K562 (cell line): ENCODE data around the gene HOXB6. TPM values are rescaled to one million over a fixed set of nuclear protein-coding genes. Genes with fewer than 3 reads are reported as not detected.

Source experiments
- CREB5 ChIP-seq: fragments of 250-450 bp; sonication (Bioruptor Pico); IDR thresholded peaks from 2 replicates; pipeline ENCODE4 v1.5.0; 2020; ENCODE audit warnings: mild to moderate bottlenecking
- DMBX1 ChIP-seq: fragments of 250-450 bp; sonication (Bioruptor Pico); IDR thresholded peaks from 2 replicates; pipeline ENCODE4 v1.8.0; 2022; ENCODE audit warnings: inconsistent platforms, mild to moderate bottlenecking, moderate library complexity, borderline replicate concordance
- FOXO4 ChIP-seq: fragments of 450-650 bp; formaldehyde crosslinking; IDR thresholded peaks from 2 replicates; pipeline ENCODE4 v1.4.0; 2020; ENCODE audit warnings: mild to moderate bottlenecking, moderate library complexity
- HMGN3 ChIP-seq: IDR thresholded peaks from 2 replicates; pipeline ENCODE4 v1.6.1; 2011; ENCODE audit warnings: borderline replicate concordance, low read depth, mild to moderate bottlenecking, mixed read lengths, low read length; ENCODE audit not compliant: insufficient read length; ENCODE audit errors: extremely low read depth
- IRF1 ChIP-seq: sonication (generic); formaldehyde crosslinking; IDR thresholded peaks from 2 replicates; pipeline ENCODE4 v1.8.0; 2022; ENCODE audit warnings: missing genetic modification reagents, mild to moderate bottlenecking, borderline replicate concordance
- IRF2 ChIP-seq: sonication (generic); formaldehyde crosslinking; IDR thresholded peaks from 2 replicates; pipeline ENCODE4 v1.8.1; 2022; ENCODE audit warnings: mild to moderate bottlenecking, missing genetic modification reagents
- KLF6 ChIP-seq: fragments of 250-450 bp; sonication (Bioruptor Pico); IDR thresholded peaks from 2 replicates; pipeline ENCODE4 v1.4.0; 2020; ENCODE audit warnings: mild to moderate bottlenecking, moderate library complexity, borderline replicate concordance
- MCM3 ChIP-seq: fragments of 450-650 bp; IDR thresholded peaks from 2 replicates; pipeline ENCODE4 v1.6.1; 2016
- MCM7 ChIP-seq, 2 experiments: fragments of 450-650 bp; IDR thresholded peaks; 2 replicates each; pipeline ENCODE4 v1.6.1; 2016 to 2018
- MNT ChIP-seq, 2 experiments: fragments of 450-650 bp; conservative IDR thresholded peaks; 2 replicates each; pipeline ENCODE4 v1.6.1; 2017; ENCODE audit warnings: mild to moderate bottlenecking in 2 of 2, moderate library complexity in 2 of 2
- PML ChIP-seq: IDR thresholded peaks from 2 replicates; pipeline ENCODE4 v1.6.1; 2012; ENCODE audit warnings: low read length, inconsistent platforms
- RAD21 ChIP-seq, 2 experiments: fragments of 250-450 bp in 1 of 2; fragments of 450-650 bp in 1 of 2; sonication (Bioruptor Pico) in 1 of 2; formaldehyde crosslinking in 1 of 2; IDR thresholded peaks in 1 of 2; conservative IDR thresholded peaks in 1 of 2; 2 replicates each; pipeline versions ENCODE4 v1.4.0 to v1.8.0; 2020 to 2022; ENCODE audit warnings: mild to moderate bottlenecking in 2 of 2, moderate library complexity in 1 of 2
- RNF219 ChIP-seq: fragments of 250-450 bp; sonication (Bioruptor Pico); IDR thresholded peaks from 2 replicates; pipeline ENCODE4 v1.5.0; 2022; ENCODE audit warnings: mild to moderate bottlenecking
- SMARCC2 ChIP-seq: fragments of 450-650 bp; IDR thresholded peaks from 2 replicates; pipeline ENCODE4 v1.6.1; 2017; ENCODE audit warnings: antibody characterized with exemption, moderate library complexity, mild to moderate bottlenecking, low read depth
- TRIM25 ChIP-seq: fragments of 450-650 bp; IDR thresholded peaks from 2 replicates; pipeline ENCODE4 v1.7.0; 2016; ENCODE audit warnings: borderline replicate concordance
- ZNF57 ChIP-seq: fragments of 450-650 bp; formaldehyde crosslinking; IDR thresholded peaks from 2 replicates; pipeline ENCODE4 v1.4.0; 2020; ENCODE audit warnings: mild to moderate bottlenecking, moderate library complexity
- ZNF699 ChIP-seq: fragments of 250-450 bp; sonication (Bioruptor Pico); IDR thresholded peaks from 2 replicates; pipeline ENCODE4 v1.8.0; 2021; ENCODE audit warnings: mild to moderate bottlenecking, moderate library complexity; ENCODE audit not compliant: insufficient replicate concordance
- polyA plus RNA-seq, 8 experiments: library from polyadenylated mRNA; depleted of rRNA in 4 of 8; stranded (reverse) in 5 of 8; unstranded in 3 of 8; fragments of >200 nt; fragmentation: Nextera tagmentation in 2 of 8; fragmentation: Illumina TruSeq in 1 of 8; extraction: Ambion mirVana in 2 of 8; extraction: Trizol in 1 of 8; gene quantifications; 2 replicates each; pipeline versions ENCODE4 v1.2.1 to v1.2.3, GENCODE V29; 2011 to 2014; ENCODE audit warnings: inconsistent platforms in 1 of 8, missing spikeins in 1 of 8
- total RNA-seq, 7 experiments: library from RNA; depleted of rRNA in 6 of 7; stranded (reverse); fragments of >200 nt in 6 of 7; fragmentation: Illumina TruSeq in 2 of 7; extraction: Trizol in 2 of 7; gene quantifications; 2 replicates each; pipeline versions ENCODE4 v1.2.1 to v1.2.3, GENCODE V29; 2011 to 2021; ENCODE audit warnings: low replicate concordance in 1 of 7

HOXB6 gene
- total and polyA plus RNA-seq, 9 of the 15 experiments (the other 6 are each of a cell fraction or from before 2014, with no cell fraction given) = 1.2 to 14.8 (median 4.9) TPM

- peak in 1 of 2 experiments; percentile 33; a peak in 2 of 4 replicates for TF ChIP-seq MNT (conservative IDR thresholded peaks at IDR 0.05)
- no peak for TF ChIP-seq PML
- no peak for TF ChIP-seq IRF2
- TF ChIP-seq TRIM25 = no peak
- TF ChIP-seq IRF1 (CRISPR knock-in tag) = no peak
- TF ChIP-seq RNF219 (CRISPR knock-in tag) = no peak
- no peak for TF ChIP-seq ZNF699 (CRISPR knock-in tag)
- TF ChIP-seq RAD21 (CRISPR knock-in tag; conservative IDR thresholded peaks at IDR 0.05 in 1 of 2, IDR thresholded peaks at IDR 0.05 in 1 of 2) = peak in 1 of 2 experiments; percentile 49; a peak in 3 of 4 replicates
- no peak for TF ChIP-seq CREB5 (CRISPR knock-in tag)
- TF ChIP-seq KLF6 (CRISPR knock-in tag) = no peak
- peak; percentile 71 for TF ChIP-seq HMGN3
- TF ChIP-seq DMBX1 (CRISPR knock-in tag) = no peak
- TF ChIP-seq MCM7 (IDR thresholded peaks at IDR 0.05) = no peak
- peak; percentile 82 for TF ChIP-seq SMARCC2
- TF ChIP-seq FOXO4 = no peak
- no peak for TF ChIP-seq ZNF57 (CRISPR knock-in tag)
- no peak for TF ChIP-seq MCM3
Observed at GRCh38 chr17:48636177-48637018, 31.6 kb upstream of the HOXB6 start (continued).
